Measurements from ENCODE around the gene P2RX7.

Gene P2RX7

GRCh38 chr12:121132601-121133481 is at the start of gene P2RX7:
TSS of gene P2RX7 (plus strand) at chr12:121132876. CDS start at chr12:121132971, 95 bp downstream.
- peak; percentile 4 to 9 for DNase-seq (ENCODE audit: low read depth in 2 of 2)

GRCh38 chr12:121084229-121084628 is 48.4 kb upstream of the P2RX7 start:
- DNase-seq (ENCODE audit: low read depth in 2 of 2): no peak

DNA sequence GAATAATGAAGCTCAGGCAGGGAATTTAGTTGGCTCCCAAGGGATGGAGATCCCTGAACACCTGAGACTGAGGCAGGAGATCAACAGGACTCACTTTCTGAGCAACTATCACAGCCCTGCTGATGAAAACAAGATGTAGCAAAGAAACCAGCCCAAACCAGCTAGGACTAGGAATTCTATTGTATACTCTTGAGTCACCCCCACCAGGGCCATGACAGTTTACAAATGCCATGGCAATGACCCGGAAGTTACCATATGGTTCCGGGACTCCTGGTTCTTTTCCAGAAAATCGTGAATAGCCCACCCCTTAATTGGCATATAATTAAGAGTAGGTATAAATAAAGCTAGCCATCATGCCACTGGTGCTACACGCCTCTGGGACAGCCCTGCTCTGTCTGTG is 47.6 kb upstream of the P2RX7 start:
- DNase-seq (ENCODE audit: low read depth in 2 of 2): no peak

DNA sequence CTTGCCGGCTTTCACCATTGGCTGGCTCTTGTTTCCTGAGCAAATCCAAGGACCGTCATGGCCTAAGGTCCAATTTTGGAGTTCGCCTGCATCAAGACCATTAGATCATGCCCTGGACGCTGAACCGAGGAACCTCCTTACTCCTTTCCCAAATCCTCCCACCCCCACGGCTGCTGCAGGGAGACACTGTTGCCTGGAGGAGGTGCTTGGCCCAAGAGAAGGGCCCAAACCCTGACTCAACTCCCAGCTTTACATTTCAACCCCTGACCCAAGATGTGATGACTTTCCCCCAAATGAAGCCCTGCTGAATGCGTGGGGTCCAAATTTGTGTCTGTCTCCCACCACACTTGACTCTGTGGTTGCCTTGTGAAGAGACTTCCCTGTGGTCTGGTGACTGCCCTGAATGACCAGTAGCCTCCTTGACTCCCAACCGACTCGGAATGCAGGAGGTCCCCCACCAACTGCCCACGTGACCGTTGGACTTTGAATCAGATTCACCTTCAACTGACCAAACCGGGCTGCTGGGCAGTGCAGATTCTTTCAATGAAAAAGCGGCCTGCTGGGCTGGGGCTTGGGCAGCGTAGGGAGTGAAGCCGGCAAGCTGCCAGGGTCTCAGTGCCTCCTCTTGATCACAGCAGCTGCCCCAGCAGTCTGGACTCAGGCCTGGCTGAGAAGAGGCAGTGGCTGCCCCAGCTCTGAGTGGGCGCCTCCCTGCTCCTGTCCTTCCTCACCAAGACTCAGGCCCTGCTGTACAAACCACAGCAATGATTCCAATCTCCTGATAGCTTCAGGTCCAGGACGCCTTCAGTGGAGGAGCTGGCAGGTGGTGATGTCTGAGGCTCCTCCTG is 46.9 kb upstream of the P2RX7 start:
- DNase-seq (ENCODE audit: low read depth in 2 of 2): no peak

DNA sequence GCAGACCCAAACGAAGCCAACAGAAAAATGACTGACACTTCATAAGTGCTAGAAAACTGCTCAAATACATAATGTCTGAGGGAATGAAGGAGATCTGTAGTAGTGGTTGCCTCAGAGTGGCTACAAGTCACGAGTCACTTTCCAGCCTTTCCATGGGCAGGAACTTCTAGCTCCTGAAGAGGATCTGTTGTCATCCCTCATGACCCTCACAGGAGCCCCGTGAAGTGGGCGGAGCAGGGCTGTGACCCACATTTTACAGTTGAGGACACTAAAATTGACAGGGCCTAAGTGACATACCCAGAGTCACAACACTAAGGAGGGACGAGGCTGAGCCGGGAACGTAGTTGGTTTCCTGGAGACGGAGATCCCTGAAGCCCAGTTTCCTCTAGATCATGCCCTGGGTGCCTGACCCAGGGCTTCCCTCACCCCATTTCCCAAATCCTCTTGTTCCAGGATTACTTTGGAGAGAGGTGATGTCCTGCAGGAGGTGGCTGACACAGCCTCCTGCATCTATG is 45.8 kb upstream of the P2RX7 start:
- no peak for DNase-seq (ENCODE audit: low read depth in 2 of 2)

DNA sequence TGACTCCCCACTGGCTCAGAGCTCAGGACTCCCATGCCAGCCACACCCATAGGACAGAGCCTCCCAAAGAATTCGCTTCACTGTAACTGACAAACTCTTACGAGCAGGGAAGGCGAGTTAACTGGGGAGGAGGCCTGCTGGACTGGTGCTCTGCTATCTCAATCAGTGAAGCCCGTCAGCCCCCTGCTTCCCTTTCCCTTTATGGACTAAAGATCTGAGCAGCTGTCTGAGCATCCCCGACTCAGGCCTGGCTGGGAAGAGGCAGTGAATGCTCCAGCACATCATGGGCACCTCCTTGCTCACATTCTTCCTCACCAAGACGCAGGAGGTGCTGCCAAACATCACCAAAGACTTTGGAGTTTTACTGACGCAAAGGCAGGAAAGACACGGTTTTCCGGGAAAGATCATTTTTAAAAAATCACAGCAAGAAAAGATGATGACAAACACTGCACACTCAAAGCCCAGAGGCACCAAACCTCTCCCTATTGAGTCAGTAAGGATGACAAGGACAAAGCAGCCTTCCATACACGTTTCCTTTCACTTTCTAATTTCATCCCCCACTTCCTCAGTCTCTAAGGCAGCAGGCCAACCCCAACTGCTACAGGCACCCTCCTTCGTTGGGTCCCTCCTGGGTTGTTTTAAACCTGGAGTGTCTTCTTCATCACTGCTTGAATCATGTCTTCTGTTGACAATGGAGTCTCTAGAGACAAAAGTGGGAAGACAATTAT is 45.0 kb upstream of the P2RX7 start:
- no peak for DNase-seq (ENCODE audit: low read depth in 2 of 2)

- DNase-seq (ENCODE audit: low read depth in 2 of 2): no peak
These were observed 44.5 kb upstream of the P2RX7 start for GRCh38 chr12:121088195-121088585.

DNA sequence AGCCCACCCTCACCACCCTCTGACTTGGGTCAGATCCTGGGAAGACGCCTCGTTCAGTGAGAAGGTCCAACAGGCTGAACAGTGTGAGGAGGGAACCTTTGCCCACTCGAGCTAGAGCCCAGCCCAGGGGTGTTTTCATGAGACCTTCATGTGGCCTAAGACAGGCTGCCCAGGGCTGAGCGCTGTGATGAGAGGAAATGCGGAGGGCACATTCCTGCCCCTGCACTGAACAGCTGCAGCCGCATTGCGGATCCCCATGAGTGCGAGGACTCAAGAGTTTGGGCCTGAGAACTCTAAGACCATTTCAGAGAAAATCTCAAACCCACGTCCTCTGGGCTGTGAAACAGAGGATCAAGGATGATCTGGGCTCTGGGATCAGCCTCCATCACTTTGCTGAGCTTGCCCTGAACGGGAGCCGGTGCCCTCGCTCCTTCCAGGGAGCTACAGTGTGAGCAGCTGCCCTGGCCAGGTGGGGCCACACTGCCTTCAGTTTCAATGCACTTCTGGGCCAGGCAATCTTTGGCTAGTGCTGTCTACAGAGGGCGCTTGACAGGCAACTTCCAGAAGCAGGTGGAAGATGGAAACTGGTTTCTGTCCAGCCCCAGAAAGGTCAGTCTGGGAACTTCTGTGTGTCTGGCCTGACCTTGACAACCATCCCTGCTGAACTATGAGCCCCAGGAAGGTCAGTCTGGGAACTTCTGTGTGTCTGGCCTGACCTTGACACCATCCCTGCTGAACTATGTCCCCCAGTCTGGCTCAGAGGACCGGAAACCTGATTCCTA is 43.5 kb upstream of the P2RX7 start:
- no peak for DNase-seq (ENCODE audit: low read depth in 2 of 2)

GRCh38 chr12:121089813-121090430 is 42.8 kb upstream of the P2RX7 start:
- DNase-seq (ENCODE audit: low read depth in 2 of 2): no peak

DNA sequence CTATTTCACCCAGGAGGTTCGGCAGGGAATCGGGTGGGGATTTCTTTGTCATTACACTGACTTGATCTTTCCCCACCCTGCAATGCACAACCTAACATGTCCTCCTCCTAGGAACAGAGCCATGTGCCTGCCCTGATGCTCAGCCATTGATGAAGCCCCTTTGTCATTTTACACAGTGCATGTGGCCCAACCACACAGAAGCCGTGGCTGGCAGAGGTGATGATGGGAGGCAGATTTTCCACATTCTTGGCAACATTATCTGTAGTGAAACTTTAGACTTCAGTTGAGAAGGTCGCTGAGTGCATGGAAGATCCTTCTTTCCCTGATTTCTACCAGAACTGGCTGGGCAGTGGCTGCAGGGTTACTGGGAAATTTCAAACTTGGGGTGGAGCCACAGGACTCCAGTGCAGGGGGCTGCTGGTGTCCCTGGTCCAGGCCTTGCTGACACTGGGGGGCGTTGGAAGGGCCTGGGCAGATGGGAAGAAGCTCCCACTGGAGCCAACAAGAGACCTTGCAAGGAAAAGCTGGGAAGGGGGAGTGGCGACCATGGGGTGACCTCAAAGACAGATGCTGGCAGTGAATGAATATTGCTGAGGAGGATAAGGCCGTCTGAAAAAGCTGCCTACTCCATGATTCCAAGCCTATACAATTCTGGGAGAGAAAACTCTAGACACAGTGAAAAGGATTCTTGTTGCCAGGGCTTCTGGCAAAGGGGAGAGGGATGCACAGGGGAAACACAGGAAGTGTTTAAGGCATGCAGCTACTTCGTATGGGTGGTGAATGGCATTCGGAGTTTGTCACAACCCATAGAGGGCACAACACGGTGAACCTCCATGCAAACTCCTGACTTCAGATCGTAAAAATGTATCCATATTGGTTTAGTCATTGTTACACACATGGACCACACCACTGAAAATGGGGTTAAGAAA is 41.8 kb upstream of the P2RX7 start:
- no peak for DNase-seq (ENCODE audit: low read depth in 2 of 2)

- no peak for DNase-seq (ENCODE audit: low read depth in 2 of 2)
These were observed 40.6 kb upstream of the P2RX7 start for GRCh38 chr12:121092034-121092433.

- DNase-seq (ENCODE audit: low read depth in 2 of 2): no peak
These were observed 39.2 kb upstream of the P2RX7 start for GRCh38 chr12:121093487-121093891.

- DNase-seq (ENCODE audit: low read depth in 2 of 2): peak; percentile 55 to 69
These were observed 37.0 kb upstream of the P2RX7 start for GRCh38 chr12:121095544-121096198.

DNA sequence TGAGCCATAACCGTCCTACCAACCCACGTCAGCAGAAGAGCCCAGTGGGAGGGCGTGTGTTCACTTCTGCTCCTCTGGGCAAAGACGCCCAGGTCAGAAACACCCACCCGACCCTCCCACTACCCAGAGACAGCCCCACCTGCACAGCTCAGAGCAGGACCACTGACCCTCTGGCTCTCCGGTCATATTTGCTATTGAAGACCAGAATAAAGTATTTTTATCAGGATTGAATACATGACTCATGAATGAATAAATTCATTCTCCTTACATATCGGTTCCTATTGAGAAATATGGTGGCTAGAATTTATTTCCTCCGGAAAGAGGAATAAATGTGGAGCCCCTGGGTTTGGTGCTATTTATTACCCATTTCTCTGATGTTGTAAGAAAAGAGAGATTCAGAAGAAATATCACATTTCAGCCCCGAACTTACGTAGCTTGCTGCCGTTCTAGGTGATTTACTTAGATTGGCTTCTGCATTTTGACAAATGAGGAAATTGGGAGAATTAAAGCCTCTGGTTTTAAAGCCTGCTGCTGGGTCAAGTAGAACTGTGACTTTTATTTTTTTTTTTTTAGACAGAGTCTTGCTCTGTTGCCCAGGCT is 36.4 kb upstream of the P2RX7 start:
- no peak for DNase-seq (ENCODE audit: low read depth in 2 of 2)

GRCh38 chr12:121099779-121100178 is 32.9 kb upstream of the P2RX7 start:
- no peak for DNase-seq (ENCODE audit: low read depth in 2 of 2)

GRCh38 chr12:121102307-121102706 is 30.4 kb upstream of the P2RX7 start:
- no peak for DNase-seq (ENCODE audit: low read depth in 2 of 2)

DNA sequence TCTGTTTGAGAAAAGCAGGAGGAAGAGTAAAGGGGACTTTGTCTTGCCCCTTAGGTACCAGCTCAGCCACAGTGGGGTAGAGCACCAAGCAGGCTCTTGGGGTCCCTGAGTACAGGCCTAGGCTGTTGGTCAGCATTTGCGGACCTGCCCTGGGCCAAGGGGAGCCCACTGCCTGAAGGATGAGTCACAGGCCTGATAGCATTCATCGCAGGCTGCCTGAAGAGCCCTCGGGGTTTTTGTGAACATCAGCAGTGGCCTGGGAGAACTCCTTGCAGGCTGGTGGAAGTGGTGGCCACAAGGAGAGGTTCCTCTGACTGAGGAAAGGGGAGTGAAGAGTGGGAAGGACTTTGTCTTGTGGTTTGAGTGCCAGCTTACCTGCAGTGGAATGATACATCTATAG is 25.0 kb upstream of the P2RX7 start:
- DNase-seq (ENCODE audit: low read depth in 2 of 2): no peak

- no peak for DNase-seq (ENCODE audit: low read depth in 2 of 2)
These were observed 24.2 kb upstream of the P2RX7 start for GRCh38 chr12:121108492-121108891.

All from stimulated activated CD8-positive, alpha-beta memory T cell treated with anti-CD3 and anti-CD28 coated beads, Interleukin-2, amount 100 ng/mL, for 1 hour (primary cell).